Superior temporal gyrus (tissue), 1 donor: ENCODE results near the gene TTC21B.

ENCODE experiments used
- DNase-seq: peaks from one replicate; pipeline ENCODE4 v3.0.0-alpha.2; 2016; ENCODE audit errors: extremely low spot score

Gene TTC21B

DNA sequence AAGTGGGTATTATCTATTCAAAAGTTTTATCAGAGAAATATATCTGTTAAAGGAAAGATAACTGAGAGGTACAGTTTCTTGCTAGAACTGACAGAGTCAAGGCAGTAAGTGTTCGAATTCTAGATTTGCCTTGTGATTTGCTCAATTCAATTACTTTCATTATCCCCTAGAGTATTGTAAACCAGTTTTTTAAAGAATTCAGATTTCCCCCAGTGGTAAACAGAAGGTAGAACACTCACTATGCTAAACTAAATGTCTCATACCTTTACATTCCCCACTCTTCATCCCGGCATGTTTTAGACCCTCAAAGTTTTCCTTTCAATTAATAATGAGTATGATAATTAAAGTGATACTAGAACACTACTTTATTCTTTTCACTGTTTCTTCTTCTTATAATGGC is 28.6 kb downstream of the TTC21B start:
- no peak for DNase-seq

DNA sequence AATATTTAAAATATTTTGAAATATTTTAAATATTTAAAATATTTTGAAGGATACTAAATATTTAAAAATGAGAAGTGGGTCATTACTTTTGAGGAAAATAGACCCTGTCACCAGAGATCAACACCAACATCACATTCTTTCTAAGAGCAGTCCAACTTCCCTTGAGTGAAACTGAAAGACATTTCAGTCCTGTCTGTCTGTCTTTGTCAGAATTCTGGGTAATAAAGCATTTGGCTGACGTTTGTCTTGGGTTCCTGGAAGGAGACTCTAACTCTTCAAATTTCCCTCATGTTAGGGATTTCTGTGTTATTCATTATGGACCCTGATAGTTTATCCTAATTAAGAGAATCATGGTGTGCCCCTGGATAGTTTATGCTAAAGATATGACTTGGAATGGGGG is 32.8 kb downstream of the TTC21B start:
- no peak for DNase-seq

DNA sequence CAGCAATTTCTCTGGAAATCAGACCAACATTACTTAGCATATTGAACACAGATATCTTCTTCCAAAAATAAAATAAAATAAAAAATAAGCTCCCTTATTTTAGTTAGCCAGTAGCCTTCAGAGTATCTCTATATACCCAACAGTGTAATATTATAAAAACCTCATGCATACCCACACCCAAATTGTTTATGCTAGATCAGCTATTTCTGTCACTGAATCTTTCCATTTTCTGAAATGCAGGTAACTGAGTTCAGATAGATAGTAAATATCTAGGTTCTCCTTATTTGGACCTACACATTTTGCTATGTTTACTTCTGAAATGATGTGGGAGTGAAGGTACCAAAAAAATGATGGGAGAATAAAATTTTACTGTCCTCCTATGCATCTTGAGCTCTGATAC is 39.9 kb downstream of the TTC21B start:
- no peak for DNase-seq

DNA sequence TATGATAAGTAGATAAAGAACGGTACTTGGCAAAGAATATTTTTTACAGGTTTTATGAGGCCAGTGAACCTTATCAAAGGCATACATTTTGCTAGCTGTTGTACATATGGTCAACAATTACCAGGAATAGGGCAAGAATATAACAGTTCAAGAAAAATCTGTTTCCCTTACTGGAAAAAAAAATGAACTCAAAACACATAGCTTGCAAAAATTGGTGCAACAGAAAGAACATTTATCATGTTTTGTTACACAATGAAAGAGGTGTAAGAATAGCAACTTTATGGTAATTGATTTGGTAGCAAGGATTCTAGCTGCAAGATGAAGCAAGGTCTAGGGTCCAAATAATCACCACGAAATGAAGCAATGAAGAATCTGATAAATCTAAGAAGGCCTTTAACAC is 41.6 kb downstream of the TTC21B start:
- DNase-seq = no peak

DNA sequence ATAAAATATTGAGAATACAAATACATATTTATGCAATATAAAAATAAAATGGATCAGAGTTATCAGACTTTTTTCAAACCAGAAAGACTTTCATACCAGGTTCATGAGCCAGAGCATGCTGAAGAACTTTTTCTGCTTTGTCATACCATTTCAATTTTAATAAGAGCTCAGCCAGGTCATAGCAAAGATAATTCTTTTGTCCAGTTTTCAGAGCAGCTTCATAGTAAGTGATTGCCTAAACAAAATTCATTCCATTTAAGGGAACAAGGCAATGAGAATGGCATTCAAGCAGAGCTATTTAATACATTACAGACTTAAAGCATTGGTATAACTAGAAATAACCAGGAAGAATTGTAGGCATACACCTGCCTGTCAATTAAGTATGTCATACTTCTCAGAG is 42.3 kb downstream of the TTC21B start:
- DNase-seq = no peak

DNA sequence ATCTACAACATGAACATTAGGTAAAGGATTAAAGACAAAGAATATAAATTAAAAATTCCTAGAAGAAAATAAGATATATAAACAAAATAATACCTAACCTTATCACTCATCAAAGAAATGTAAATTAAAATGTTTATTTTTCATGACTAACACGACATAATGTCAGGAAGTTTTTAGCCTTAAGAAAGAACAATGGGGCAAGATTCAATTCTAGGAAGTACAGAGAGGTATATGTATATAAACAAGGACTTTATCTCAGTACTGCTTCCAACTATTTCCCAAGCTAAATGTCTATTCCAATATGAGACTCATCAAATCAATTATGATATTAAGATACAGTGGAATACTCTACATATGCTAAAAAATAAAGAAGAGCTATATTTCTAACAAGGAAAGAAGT is 44.1 kb downstream of the TTC21B start:
- no peak for DNase-seq

DNA sequence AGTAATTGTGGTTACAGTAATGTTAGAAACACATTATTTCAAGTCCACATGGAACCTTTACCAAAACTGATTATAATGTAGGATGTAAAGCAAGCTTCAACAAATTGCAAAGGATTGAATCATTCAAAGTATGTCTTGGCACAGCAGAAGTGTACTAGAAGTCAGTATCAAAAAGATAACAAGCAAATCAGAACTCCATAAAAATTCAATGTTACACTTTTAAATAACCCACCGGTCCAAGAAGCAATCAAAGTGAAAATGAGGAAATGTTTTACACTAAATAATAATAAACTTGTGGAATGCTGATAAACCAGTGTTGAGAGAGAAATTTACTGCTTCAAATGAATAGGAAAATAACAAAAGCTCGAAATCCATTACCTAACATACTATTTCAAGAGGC is 47.7 kb downstream of the TTC21B start:
- DNase-seq = no peak

DNA sequence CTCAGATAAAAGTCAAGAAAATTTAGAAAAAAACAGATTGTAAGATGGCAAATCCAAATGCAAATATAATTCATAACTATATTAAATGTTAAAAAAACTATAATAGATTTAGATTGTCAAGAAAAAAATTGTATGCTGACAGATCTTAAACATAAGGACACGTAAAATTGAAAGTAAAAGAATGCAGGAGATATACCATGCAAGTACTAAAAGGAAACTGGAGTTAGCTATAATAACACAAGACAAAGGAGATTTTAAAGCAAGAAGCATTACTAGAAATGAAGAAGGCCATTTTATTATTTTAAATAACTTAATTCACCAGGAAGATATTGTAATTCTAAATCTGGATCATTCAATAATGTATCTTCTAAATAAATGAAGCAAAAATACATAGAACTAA is 48.3 kb downstream of the TTC21B start:
- no peak for DNase-seq

DNA sequence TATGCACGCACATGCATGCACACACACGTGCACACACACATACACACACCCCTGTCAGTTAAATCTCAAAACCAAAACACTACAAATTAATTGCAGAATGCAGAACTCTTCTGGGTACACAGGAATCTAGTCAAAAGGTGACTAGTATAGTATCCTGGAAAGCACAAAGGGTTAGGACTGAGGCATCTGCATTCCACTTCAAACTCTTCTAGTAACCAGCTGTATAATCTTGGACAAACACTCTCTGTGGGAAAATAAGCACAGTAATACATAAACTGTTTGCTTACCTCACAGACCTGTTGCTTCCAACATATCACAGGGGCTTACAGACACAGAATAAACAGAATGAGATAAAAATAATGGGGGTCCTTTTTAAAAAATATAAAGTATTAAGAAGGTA is 49.1 kb downstream of the TTC21B start:
- no peak for DNase-seq

DNA sequence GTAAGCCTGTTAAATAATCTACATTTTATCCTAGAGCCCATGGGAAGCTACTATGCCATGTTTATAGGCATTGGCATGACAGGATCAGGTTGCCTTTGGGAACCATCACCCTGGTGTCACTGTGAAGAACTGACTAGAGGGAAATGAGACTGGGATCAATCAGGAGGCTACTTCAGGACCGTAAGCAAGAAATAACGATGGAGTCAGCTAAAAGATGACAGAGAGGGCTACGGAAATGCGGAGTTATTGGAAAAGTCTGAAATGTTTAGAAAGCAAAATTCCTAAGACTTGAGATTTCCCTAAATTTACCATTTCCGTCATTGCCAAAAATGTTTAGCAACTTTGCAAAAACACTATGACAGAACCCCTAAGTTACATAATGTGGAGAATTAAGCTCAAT is 50.2 kb downstream of the TTC21B start:
- no peak for DNase-seq

DNA sequence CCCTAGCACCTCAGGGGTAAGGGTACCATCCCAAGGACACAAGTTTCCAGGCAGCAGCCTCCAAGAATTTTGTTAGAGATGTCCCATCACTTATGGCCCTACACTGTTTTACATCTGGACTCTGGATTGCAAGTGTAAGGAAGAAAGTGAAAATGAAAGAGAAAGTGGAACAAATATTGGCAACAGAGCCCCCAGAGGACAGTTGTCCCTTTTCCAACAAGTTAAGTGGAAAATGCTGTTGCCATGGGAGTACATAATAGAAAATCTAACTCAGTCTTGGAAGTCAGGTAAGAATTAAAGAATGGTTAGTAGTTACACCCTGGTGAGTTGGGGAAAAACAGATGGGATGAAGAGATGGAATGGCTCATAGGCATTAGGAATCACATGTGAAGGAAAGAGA is 50.6 kb downstream of the TTC21B start:
- no peak for DNase-seq

DNA sequence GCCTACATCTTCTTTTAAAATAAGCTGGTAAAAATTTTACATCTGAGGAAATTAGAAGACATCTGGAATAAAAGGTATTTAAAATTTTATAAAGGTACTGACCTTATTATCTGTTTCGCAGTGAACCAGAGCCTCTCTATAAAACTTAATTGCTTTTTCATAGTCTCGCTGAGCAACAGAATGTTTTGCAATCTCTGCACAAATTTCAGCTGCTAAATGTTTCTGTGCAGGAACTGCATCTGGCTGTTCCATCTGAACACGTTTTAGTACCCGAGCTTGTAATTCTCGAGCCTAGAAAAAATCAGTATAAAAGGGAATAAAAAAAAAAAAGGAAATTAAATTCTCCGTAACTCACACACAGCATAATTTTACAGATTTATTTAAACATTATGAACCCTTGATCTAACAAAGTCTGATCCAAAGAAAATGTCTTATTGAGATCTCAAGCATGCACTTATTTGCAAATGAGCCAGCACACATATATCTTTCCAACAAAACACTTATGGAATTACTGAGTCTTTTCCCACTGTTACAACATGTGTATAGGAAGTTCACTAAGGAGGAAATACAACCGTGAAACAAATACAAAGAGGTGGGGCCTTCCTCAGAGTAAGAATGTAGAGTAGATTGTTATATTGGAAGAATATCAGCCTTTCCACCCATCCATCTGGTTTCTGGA is 51.8 kb downstream of the TTC21B start:
- no peak for DNase-seq

DNA sequence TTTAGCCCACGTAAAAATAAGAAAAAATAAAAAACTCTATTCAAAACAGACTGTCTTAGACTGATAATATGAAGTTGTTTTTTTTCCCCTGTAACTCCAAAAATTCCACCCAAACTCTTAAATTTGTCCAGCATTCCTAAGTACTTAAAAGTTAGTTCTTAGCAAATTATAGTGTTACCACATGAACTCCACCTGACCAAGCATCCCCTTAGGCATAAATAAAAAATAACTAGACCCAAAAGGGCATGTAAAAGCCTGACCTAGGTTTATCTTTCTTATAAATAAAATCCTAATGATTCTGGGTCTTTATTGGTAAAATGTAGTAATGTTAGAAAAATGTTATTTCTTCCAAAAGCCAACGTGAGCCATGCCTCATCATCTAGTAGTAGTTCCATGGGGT is 54.3 kb downstream of the TTC21B start:
- DNase-seq = no peak

DNA sequence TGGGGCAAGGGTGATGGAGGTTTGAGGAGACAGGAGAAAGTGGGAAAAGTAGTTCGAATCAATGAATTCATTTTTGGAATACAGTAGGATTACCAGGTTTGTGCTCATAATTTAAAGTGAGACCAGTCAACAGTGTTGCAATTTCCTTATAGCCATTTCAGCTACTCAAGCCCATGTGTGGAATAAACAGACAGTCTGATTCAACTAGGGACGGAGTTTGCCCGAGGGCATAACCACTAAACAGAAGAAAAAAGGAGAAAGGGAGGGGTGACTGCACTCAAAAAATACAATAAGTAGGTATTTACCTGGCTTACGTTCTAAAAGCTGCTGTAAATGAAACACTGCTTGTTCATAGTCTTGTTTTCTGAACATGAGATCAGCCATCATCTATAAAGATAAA is 55.2 kb downstream of the TTC21B start:
- DNase-seq = no peak

DNA sequence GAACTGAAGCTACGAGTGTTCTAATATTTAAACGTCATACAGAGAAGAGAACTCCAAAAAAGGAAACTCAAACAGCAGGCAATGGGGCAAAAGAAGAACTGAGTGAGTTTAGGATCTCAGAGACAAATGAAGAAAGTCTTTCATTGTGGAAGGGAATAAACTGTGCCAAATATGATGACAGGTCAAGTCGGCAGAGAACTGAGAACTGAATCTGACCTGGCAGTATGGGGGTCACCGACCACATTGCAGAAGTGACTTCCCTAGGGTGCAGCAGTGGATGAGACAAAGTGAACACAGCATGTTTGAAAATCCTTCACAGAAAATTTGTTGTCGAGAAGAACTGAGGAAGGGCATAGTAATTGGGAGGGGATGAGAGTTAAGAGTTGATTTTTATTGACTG is 55.9 kb downstream of the TTC21B start:
- DNase-seq = no peak

DNA sequence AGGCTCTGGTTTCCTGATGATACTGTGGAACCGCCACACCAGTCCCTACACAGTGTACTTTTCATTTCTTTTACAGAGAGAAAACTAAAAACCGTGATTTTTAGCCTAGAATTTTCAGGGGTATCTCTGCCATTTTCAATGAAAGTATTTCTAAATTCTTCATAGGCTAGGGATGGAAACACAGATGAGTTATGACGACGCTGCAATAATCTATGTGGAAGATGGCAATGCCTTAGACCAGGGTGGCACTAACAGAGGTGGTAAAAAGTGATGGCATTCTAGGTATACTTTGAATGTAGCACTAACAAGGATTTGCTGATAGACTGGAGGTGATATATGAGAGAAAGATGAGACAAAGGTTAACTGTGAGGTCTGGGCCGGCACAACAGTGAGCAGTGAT is 56.5 kb downstream of the TTC21B start:
- DNase-seq = no peak

DNA sequence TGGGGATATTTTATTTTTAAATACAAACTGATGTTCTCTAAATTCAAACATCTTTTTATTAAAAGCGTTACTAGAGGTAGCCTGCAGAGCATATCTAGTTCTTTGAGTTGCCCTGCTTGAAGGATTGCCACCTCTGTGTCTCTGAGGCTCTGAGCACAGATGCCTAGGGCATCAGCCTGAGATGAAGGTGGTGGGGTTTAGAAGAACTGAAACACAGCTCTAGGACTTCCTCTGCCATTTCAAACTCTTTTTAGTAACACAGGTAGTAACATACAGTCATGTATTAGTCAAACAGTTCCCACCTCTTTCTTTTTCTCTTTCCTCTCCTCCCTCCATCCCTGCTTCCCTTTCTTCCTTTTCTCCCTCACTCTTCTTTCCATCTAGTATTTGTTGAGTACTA is 57.6 kb downstream of the TTC21B start:
- DNase-seq = no peak

DNA sequence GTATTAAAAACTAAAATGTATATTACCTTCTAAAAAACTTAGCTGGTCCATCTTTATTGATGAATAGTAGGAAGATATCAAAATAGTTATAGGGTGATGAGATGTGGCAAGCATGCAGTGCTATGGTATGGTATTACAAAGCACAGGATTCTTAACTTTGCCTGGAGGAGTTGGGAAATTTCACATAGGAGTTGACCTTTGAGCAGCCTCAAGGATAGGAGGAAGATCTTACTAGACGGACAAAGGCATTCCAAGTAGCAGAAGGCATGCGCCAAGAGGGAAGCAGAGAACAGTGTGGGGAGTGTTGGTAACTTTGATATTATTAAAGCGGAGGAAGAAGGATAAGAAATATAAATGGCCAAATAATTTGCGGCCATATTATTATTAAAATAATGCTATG is 60.0 kb downstream of the TTC21B start:
- DNase-seq = no peak

DNA sequence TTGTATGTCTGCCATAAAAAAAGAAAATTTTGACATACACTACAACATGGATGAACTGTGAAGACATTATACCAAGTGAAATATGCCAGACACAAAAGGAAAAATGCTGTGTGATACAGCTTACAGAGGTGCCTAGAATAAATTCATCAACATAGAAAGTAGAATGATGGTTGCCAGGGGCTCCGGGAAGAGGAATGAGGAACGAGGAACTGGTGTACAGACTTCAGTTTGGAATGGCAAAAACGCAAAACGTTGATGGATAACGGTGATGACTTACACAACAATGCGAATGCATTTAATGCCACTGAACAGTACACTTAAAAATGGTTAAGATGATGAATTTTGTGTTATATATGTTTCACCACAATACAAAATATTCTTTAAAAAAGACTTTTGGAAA is 61.0 kb downstream of the TTC21B start:
- DNase-seq = no peak

DNA sequence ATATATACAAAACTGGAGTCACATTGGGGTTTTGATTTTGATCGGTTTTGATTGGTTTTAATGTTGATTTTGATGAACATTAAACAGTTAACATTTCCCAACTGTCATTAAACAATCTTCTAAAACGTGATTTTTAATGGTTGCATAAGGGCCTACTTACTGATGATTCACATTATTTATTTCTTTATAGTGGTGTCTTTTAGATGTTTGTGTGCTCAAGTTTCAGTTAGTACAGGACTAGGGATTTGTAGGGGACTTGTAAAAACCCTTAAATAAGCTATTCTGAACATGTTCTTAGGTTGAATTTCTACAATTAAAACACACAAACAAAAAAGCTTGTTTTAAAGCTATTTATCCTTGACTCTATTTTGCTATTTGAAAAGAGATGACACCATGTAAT is 61.6 kb downstream of the TTC21B start:
- no peak for DNase-seq

DNA sequence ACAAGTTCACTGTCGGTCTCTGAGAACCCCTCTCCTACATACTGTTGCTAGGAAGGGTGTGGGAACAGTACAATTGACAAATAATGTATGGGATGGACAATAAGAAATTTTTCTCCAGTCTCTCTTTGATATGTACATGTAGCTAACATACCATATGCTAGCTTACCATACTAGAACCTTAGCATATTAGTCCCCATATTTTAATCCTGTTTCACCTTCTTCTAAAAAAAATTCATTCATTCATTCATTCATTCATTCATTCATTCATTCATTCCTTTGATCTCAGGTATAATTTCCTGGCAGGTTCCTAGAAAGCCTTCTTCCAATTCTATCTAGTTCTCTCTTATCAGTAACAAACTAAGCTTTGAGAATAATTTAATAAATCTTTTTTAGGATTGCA is 62.2 kb downstream of the TTC21B start:
- DNase-seq = no peak

DNA sequence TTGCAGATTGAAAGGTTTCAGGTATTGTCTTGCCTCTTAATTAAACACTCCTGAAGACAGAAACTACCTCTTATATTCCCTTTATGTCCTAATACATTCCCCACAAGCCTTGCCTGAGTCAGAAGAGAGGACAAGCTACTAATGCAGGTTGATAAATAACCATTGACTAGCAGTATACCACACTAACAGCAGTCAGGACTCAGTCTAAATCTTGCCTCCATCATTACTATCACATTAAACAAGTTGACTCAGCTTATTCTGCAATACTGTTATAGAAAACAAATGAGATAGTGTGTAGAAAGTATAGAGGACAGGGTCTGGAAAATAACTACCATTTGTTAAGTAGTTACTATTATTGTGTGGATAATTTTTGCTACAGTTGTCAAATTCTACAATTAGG is 63.8 kb downstream of the TTC21B start:
- DNase-seq = no peak

DNA sequence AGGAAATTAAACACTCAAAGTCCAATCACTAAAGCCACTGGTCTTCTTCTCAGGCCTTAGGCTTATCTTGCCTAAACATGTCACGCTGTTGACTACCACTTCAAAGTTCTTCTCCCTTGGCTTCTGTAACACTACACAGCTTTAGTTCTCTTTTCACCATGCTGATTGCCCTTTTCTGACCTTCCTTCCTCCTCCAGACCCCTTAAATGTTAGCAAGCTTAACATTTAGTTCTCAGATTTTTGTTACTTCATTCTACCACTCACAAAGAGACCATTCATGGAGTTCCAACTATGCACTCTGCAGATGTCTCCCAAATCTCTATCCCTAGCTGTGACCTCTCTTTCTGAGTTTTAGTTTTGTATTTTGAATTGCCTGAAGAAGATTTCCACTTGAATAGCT is 64.4 kb downstream of the TTC21B start:
- peak; percentile 58 for DNase-seq

DNA sequence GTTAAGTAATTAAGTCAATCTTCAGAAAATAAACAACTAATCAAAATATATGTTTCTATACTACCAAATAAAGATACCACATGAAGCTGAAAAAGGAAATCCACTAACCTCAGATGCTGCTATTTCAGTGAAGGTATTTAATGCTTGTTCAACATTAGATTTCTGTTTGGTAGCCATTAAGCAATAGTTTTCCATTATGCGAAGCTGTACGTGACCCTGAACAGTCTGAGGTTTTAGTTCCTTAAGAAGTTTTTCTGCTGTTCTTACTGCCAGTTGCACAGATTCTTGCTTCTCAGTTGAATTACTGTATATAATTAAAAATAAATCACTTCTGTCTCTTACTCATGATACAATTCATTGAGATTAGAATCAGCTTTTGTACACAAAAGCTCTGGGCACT is 65.4 kb downstream of the TTC21B start:
- no peak for DNase-seq
